Gastroesophageal sphincter (tissue), 4 donors: Measurements from ENCODE around the gene ZNRF3. TPM values are rescaled to one million over a fixed set of nuclear protein-coding genes. Genes with fewer than 3 reads are reported as not detected.

Experiments
- ATAC-seq: fragments of 150-250 bp; one replicate; pipeline ENCODE4 v1.9.1; 2016; ENCODE audit warnings: mild to moderate bottlenecking, moderate library complexity
- H3K27ac ChIP-seq, 4 donors: fragments of 200-600 bp; sonication (generic) in 3 of 4; 1 replicate in 3 of 4; 2 replicates in 1 of 4; pipeline ENCODE4 v1.5.1; 2016 to 2019
- H3K27me3 ChIP-seq: fragments of 200-600 bp; sonication (generic); one replicate; pipeline ENCODE4 v1.5.1; 2019
- H3K36me3 ChIP-seq, 2 donors: fragments of 200-600 bp; sonication (generic); one replicate each; pipeline ENCODE4 v1.5.1; 2019; ENCODE audit warnings: control low read depth in 1 of 2
- H3K4me1 ChIP-seq, 3 donors: fragments of 200-600 bp; sonication (generic); 1 replicate in 2 of 3; 2 replicates in 1 of 3; pipeline ENCODE4 v1.5.1; 2016 to 2019; ENCODE audit warnings: control low read depth in 2 of 3
- H3K4me3 ChIP-seq, 2 donors: fragments of 200-600 bp; sonication (generic); one replicate each; pipeline ENCODE4 v1.5.1; 2019; ENCODE audit warnings: mild to moderate bottlenecking in 1 of 2, moderate library complexity in 1 of 2
- H3K9me3 ChIP-seq, 3 donors: fragments of 200-600 bp; sonication (generic); one replicate each; pipeline ENCODE4 v1.5.1; 2017 to 2019; ENCODE audit warnings: control low read depth in 2 of 3
- EP300 ChIP-seq: sonication (generic); formaldehyde crosslinking; IDR thresholded peaks from one replicate; pipeline ENCODE4 v1.6.1; 2017; ENCODE audit warnings: antibody characterized with exemption, mild to moderate bottlenecking
- POLR2A ChIP-seq, 2 donors: fragments of 450-650 bp; IDR thresholded peaks; one replicate each; pipeline ENCODE4 v1.6.1; 2017; ENCODE audit warnings: antibody characterized with exemption in 2 of 2, mild to moderate bottlenecking in 2 of 2, moderate library complexity in 1 of 2
- POLR2AphosphoS5 ChIP-seq: sonication (generic); formaldehyde crosslinking; IDR thresholded peaks from one replicate; pipeline ENCODE4 v1.6.1; 2017; ENCODE audit warnings: antibody characterized with exemption
- WGBS, 2 donors: methylation state at CpG; one replicate each; pipeline ENCODE4 v1.1.5; 2018; ENCODE audit warnings: low coverage in 1 of 2; 5-methylcytosine and 5-hydroxymethylcytosine counted together
- total RNA-seq, 4 donors: library from RNA; depleted of rRNA; stranded (reverse); fragments of >200 nt; gene quantifications; one replicate each; pipeline ENCODE4 v1.1.0, GENCODE V29; 2016
- TF ChIP-seq, protein P1 (sequence below), 4 experiments: fragments of 200-600 bp in 2 of 4; fragments of 450-650 bp in 2 of 4; sonication (generic) in 1 of 4; IDR thresholded peaks; one replicate each; pipeline ENCODE4 v1.5.1; 2017 to 2019; ENCODE audit warnings: antibody characterized with exemption in 4 of 4, mild to moderate bottlenecking in 2 of 4, moderate library complexity in 2 of 4

The ZNRF3 gene
- total RNA-seq, 4 donors from 2014 or later, result 14.8 to 27.7 (median 19.8) TPM

DNA sequence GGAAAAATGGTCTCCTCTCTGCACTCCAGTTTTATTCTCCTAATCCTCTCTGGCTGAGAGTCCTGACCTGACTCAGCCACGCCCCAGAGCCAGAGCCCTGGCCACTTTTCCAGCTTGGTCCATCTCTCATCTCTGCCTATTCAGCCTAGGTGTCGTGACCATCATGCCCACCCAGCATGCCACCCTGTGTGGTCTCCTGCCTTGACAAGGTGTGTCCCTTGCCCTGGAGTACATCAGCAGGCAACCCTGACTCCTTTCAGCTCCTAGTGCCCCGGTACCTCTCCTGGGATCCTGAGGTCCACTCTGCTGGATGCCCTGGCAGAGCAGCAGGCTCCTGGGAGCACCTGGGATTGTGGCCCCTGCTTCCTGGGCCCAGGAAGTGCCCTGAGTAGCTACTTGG lies 52.8 kb downstream of the ZNRF3 start:
- Histone ChIP-seq H3K9me3 (no peaks in the 10 kb centered on the region), H3K27ac (no peak overlapping the region), H3K27me3 (no peaks in the 10 kb centered on the region), H3K4me3 (no peak overlapping the region), H3K4me1 (peaks cover 0 to 56% (median 5%) of the 10 kb centered on the region in 3 donors), H3K36me3 (no peaks in the 10 kb centered on the region)
- no peak for TF ChIP-seq POLR2A (IDR thresholded peaks at IDR 0.05)
- TF ChIP-seq, protein P1, sequence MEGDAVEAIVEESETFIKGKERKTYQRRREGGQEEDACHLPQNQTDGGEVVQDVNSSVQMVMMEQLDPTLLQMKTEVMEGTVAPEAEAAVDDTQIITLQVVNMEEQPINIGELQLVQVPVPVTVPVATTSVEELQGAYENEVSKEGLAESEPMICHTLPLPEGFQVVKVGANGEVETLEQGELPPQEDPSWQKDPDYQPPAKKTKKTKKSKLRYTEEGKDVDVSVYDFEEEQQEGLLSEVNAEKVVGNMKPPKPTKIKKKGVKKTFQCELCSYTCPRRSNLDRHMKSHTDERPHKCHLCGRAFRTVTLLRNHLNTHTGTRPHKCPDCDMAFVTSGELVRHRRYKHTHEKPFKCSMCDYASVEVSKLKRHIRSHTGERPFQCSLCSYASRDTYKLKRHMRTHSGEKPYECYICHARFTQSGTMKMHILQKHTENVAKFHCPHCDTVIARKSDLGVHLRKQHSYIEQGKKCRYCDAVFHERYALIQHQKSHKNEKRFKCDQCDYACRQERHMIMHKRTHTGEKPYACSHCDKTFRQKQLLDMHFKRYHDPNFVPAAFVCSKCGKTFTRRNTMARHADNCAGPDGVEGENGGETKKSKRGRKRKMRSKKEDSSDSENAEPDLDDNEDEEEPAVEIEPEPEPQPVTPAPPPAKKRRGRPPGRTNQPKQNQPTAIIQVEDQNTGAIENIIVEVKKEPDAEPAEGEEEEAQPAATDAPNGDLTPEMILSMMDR (IDR thresholded peaks at IDR 0.05), result no peak
- no peak for TF ChIP-seq POLR2AphosphoS5
- TF ChIP-seq EP300, result no peak
- ATAC-seq, result no peak
- 94 to 100% methylated on average over 1 to 3 of the region's 3 CpGs for WGBS, 2 donors

DNA sequence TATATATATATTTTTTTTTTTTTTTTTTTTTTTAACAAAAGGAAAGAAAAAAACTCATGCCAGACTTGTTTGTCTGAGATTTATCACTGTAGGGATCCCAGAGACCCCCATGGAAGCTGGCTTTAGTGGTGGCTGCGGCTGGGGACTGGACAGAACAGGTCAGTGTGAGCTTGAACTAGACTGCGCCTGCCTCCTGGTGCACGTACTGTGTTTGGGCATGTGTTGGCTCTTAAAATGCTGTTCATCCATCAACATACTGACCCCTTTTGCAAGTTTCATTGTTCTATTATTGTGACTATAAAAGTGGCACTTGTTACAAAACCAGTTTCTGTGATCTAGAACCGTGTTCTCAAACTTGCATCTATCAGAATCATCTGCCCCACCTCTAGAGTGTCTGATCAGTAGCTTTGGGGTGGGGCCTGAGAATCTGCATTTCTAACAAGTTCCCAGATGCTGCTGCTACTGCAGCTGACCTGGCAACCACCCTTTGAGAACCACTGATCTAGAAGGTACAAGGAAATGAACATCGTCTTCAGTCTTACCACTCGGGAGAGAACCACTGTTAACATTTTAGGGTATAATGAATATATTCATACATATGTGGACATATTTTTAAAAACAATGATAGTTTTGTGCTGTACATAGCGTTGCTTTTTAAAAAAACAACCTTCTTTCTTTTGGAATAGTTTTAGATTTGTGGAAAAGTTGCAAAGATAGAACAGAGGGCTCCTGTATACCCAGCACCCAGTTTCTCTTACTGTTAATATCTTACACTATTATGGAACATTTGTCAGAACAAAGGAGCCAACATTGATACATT lies 54.0 kb downstream of the ZNRF3 start:
- 74 to 94% methylated on average over 4 to 7 of the region's 7 CpGs for WGBS, 2 donors
- Histone ChIP-seq H3K27me3 (no peaks in the 10 kb centered on the region), H3K4me3 (no peak overlapping the region), H3K9me3 (no peaks in the 10 kb centered on the region), H3K27ac (no peak overlapping the region), H3K36me3 (no peaks in the 10 kb centered on the region), H3K4me1 (peaks cover 0 to 55% (median 5%) of the 10 kb centered on the region in 3 donors)
- ATAC-seq, result no peak
- TF ChIP-seq, protein P1 (IDR thresholded peaks at IDR 0.05), result no peak

DNA sequence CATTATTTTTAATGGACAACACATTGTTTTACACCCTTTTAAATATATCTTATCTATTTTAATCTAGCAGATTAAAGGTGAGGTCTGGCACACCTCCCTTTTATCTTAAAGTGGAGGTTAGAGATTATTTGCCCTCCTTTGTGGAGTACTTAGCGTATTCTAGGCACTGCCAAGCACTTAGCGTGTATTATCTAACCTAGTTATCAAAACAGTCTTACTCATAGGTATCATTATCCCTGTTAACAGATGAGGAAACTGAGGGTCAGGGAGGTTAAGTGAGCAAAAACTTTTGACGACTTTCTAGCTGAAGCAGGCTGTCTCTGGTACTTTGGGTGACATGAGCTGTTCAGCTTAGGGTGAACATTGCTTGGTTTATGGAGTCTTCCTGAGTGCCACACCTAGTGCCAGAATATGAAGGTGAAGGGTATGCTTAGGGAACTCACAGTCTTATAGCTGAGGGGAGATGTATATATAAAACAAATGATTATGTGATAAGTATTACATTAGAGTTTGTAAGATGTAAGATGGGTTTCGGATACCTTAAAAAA lies 55.0 kb downstream of the ZNRF3 start:
- Histone ChIP-seq H3K9me3 (no peaks in the 10 kb centered on the region), H3K27me3 (no peaks in the 10 kb centered on the region), H3K4me1 (peaks cover 0 to 59% (median 5%) of the 10 kb centered on the region in 3 donors), H3K27ac (no peak overlapping the region), H3K36me3 (no peaks in the 10 kb centered on the region), H3K4me3 (no peak overlapping the region)
- no peak for TF ChIP-seq EP300
- no peak for TF ChIP-seq POLR2A (IDR thresholded peaks at IDR 0.05)
- TF ChIP-seq POLR2AphosphoS5, result no peak
- TF ChIP-seq, protein P1 (IDR thresholded peaks at IDR 0.05), result no peak
- 75 to 85% methylated on average over 4 of the region's 4 CpGs for WGBS, 2 donors
- ATAC-seq, result no peak

DNA sequence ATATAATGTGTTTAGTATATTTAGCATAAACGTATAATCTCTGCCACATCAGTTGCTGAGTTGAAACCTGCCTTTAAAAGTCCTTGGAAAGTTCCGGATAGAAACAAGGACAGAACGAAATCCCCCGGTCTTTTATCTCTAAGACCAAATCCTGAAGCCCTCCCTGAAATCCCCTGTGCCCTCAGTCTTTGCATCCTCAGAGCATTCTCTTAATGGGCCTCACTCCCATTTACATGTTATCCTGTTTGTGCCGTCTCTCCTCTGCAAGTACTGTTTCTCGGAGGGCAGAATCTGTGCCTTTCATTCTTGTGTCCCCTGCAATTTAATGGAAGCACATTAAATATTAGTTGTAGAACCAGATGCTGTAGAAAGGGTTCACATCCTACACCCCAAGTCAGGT lies 56.0 kb downstream of the ZNRF3 start:
- Histone ChIP-seq H3K27ac (no peak overlapping the region), H3K4me1 (peaks cover 0 to 66% (median 5%) of the 10 kb centered on the region in 3 donors), H3K36me3 (no peaks in the 10 kb centered on the region), H3K9me3 (no peaks in the 10 kb centered on the region), H3K27me3 (no peaks in the 10 kb centered on the region), H3K4me3 (no peak overlapping the region)
- WGBS, 2 donors, result 79 to 87% methylated on average over 4 to 6 of the region's 6 CpGs
- TF ChIP-seq, protein P1 (IDR thresholded peaks at IDR 0.05), result no peak
- TF ChIP-seq POLR2AphosphoS5, result no peak
- ATAC-seq, result no peak

DNA sequence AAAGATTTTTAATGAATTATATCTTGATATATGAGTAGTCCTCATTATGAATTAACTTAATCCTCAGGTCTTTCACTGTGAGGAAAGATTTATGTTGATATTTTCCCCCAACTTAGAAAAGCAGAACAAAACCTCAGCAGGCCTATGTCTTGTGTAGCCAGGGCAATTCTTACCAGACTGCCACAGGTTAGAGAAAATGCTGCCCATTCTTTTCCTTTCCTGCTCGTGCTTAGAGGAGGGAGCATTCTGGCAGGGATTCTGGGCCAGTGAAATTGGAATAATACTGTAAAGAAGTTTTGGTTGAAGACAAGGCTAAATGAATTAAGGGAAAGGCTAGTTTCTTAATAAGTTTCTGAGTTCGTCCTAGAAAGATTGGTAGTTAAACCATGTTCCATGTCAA lies 56.6 kb downstream of the ZNRF3 start:
- H3K4me1 ChIP-seq, result peaks cover 0 to 63% (median 5%) of the 10 kb centered on the region in 3 donors
- 11 to 21% methylated on average over 2 of the region's 2 CpGs for WGBS, 2 donors

More for the DNA sequence above, 56.6 kb downstream of the ZNRF3 start:
- TF ChIP-seq, protein P1 (IDR thresholded peaks at IDR 0.05), result no peak
- no peak for TF ChIP-seq EP300
- TF ChIP-seq POLR2AphosphoS5, result no peak
- TF ChIP-seq POLR2A (IDR thresholded peaks at IDR 0.05), result no peak
- H3K27ac ChIP-seq, result peak overlapping the region in 1 of 4 donors; percentile 29
- no peaks in the 10 kb centered on the region for H3K9me3 ChIP-seq
- no peaks in the 10 kb centered on the region for H3K36me3 ChIP-seq
- ATAC-seq, result no peak
- no peak overlapping the region for H3K4me3 ChIP-seq
- no peaks in the 10 kb centered on the region for H3K27me3 ChIP-seq
